Upper lobe of right lung (tissue), 1 donor: Measurements from ENCODE around the gene TYK2. TPM values are rescaled to one million over a fixed set of nuclear protein-coding genes. Genes with fewer than 3 reads are reported as not detected.

Source experiments
- ATAC-seq: fragments of 200-7000 bp; cut with Tn5 transposase; one replicate; pipeline ENCODE4 v1.9.1; 2020; ENCODE audit warnings: mild to moderate bottlenecking, moderate library complexity
- DNase-seq: peaks from one replicate; pipeline ENCODE4 v3.0.0-alpha.2; 2020
- H3K27ac ChIP-seq: fragments of 200-600 bp; one replicate; pipeline ENCODE4 v1.8.0; 2022
- H3K27me3 ChIP-seq: fragments of 200-600 bp; one replicate; pipeline ENCODE4 v1.8.0; 2022; ENCODE audit warnings: mild to moderate bottlenecking
- H3K36me3 ChIP-seq: fragments of 200-600 bp; one replicate; pipeline ENCODE4 v1.8.0; 2022
- H3K4me1 ChIP-seq: fragments of 200-600 bp; one replicate; pipeline ENCODE4 v1.8.0; 2022
- H3K4me3 ChIP-seq: fragments of 200-600 bp; one replicate; pipeline ENCODE4 v1.8.0; 2022; ENCODE audit warnings: mild to moderate bottlenecking
- H3K9me3 ChIP-seq: fragments of 200-600 bp; one replicate; pipeline ENCODE4 v1.8.0; 2022
- intact Hi-C: fragments of 100-400 bp; cut with DNase I; formaldehyde crosslinking; loops from one replicate; pipeline ENCODE4 v1.11.0; 2022
- total RNA-seq: library from RNA; stranded (reverse); fragmentation: NEBNext Ultra II Directional; extraction: Animal tissue kit (Norgen Biotek cat#: 25700); gene quantifications from one replicate; pipeline ENCODE4 v1.2.1, GENCODE V29; 2021
- TF ChIP-seq, protein P1 (sequence below): fragments of 200-600 bp; IDR thresholded peaks from one replicate; pipeline ENCODE4 v1.8.0; 2022; ENCODE audit warnings: antibody characterized with exemption
- donor health status: DM: no; HTN: yes; CAD: no; lungs with severe emphysema.

Gene TYK2
- total RNA-seq, 1 donor from 2014 or later, result 140 TPM

DNA sequence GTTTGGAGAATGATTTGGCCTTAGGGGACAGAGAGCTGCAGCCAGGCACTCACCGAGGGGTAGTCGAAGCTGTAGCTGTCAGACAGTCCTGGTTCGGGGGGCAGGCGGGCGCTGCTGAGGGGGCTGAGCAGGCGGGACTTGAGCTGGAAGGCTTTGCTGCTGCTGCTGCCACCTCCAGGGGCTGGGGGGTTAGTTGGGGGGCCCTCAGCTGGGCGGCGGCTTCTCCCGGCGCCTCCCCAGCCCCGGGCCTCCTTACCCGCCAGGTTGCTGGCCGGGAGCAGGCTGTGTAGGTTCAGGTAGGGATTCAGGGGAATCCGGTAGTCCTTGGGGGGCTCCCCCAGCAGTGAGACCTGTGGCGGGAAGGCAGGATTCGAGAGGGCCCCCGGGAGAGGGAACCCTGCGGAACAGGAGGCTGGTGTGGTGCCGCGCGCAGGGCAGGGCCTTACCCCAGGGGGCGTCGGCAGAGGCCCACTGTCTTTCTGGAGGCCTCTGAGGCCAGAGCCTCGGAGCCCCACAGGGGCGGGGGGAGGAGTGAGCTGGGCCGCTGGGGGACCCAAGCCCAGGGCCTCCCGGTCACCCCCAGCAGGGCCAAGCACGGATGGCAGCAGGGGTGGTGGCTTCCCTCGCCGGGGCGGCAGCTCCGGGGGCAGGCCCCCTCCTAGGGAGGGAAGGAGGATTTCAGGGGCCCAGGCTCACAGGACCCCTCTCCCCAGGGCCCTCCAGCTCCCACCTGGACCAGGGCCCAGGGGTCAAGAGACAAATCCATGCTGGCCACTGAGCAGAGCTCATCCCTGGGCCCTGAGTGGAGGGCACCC, 59.6 kb downstream of the TYK2 start:
- no peaks in the 10 kb centered on the region for H3K4me1 ChIP-seq
- no peak for ATAC-seq
- peaks cover 82% of the 10 kb centered on the region for H3K36me3 ChIP-seq
- intact Hi-C loops, result no loop called here
- TF ChIP-seq, protein P1, sequence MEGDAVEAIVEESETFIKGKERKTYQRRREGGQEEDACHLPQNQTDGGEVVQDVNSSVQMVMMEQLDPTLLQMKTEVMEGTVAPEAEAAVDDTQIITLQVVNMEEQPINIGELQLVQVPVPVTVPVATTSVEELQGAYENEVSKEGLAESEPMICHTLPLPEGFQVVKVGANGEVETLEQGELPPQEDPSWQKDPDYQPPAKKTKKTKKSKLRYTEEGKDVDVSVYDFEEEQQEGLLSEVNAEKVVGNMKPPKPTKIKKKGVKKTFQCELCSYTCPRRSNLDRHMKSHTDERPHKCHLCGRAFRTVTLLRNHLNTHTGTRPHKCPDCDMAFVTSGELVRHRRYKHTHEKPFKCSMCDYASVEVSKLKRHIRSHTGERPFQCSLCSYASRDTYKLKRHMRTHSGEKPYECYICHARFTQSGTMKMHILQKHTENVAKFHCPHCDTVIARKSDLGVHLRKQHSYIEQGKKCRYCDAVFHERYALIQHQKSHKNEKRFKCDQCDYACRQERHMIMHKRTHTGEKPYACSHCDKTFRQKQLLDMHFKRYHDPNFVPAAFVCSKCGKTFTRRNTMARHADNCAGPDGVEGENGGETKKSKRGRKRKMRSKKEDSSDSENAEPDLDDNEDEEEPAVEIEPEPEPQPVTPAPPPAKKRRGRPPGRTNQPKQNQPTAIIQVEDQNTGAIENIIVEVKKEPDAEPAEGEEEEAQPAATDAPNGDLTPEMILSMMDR, result no peak
- H3K9me3 ChIP-seq, result no peaks in the 10 kb centered on the region
- no peak for DNase-seq
- H3K27me3 ChIP-seq, result no peaks in the 10 kb centered on the region
- no peak overlapping the region for H3K4me3 ChIP-seq
- H3K27ac ChIP-seq, result no peak overlapping the region

DNA sequence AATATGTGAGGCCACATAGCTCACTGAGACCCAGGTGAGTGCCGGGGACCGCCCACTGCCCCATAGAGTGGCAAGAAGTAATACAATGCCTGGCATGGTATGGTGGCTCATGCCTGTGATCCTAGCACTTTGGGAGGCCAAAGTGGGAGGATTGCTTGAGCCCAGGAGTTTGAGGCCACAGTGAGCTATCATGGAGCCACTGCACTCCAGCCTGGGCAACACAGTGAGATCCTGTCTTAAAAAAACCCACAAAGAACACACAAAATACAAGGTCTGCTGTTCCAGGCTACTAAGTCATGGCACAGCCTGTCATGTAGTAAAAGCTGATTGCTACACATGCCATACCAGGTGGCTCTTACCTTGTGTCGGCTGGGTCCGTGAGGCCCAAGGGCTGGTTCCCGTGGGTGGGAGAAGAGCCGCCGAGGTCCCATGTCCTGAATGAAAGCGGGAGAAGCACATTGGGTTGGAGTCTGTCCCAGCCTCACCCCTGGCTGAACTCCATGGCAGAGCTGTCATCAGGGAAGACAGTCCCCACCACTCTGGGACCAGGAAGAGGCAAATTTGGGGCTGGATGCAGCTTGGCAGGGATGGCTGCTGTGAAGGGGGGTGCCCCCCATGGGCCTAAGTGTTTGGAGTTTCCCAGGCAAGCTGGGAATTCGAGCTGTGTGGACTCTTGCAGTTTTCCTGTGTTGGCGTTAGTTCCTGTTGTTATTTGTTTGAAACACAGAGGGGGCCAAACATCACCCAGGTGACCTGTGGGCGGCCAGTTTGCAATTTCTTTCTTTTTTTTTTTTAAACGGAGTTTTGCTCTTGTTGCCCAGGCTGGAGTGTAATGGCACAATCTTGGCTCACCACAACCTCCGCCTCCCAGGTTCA, 61.3 kb downstream of the TYK2 start:
- no peaks in the 10 kb centered on the region for H3K27me3 ChIP-seq
- no peak overlapping the region for H3K27ac ChIP-seq
- H3K4me1 ChIP-seq, result peaks cover 8% of the 10 kb centered on the region
- ATAC-seq (no peak), DNase-seq (no peak)
- H3K4me3 ChIP-seq, result no peak overlapping the region
- intact Hi-C loops, result no loop called here
- H3K9me3 ChIP-seq, result no peaks in the 10 kb centered on the region
- H3K36me3 ChIP-seq, result peaks cover 64% of the 10 kb centered on the region
- TF ChIP-seq, protein P1, result no peak

DNA sequence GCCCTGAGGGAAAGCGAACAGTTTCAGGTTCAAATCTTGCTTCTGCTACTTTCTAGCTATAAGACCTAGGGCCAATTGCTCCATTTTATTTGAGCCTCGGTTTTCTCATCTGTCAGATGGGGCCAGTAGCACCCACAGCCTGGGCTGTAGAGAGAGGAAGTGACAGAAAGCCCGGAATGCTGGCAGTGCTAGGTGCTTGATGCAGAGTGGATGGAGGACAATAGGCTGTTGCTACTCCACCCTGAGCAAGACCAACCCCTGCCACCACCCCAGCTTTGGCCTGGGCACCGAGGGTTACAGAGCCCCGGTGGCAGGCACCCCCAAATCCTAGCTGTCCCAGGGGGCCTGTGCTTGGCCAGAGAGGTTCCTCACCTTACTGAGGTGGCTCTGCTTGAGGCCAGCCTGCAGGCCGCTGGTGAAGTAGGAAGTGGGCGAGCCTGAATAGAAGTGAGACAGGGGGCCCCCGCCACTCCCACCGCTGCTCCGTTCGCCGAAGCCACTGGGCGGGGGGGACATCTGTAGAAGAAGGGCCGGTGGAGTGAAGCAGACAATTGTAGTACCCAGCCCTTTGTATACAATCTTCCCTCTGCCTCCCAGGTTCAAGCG, 62.4 kb downstream of the TYK2 start:
- no peak for DNase-seq
- Histone ChIP-seq H3K4me1 (peaks cover 8% of the 10 kb centered on the region), H3K27me3 (no peaks in the 10 kb centered on the region), H3K27ac (no peak overlapping the region), H3K9me3 (no peaks in the 10 kb centered on the region), H3K4me3 (no peak overlapping the region), H3K36me3 (peaks cover 54% of the 10 kb centered on the region)
- intact Hi-C loops, result no loop called here
- TF ChIP-seq, protein P1, result no peak
- no peak for ATAC-seq

DNA sequence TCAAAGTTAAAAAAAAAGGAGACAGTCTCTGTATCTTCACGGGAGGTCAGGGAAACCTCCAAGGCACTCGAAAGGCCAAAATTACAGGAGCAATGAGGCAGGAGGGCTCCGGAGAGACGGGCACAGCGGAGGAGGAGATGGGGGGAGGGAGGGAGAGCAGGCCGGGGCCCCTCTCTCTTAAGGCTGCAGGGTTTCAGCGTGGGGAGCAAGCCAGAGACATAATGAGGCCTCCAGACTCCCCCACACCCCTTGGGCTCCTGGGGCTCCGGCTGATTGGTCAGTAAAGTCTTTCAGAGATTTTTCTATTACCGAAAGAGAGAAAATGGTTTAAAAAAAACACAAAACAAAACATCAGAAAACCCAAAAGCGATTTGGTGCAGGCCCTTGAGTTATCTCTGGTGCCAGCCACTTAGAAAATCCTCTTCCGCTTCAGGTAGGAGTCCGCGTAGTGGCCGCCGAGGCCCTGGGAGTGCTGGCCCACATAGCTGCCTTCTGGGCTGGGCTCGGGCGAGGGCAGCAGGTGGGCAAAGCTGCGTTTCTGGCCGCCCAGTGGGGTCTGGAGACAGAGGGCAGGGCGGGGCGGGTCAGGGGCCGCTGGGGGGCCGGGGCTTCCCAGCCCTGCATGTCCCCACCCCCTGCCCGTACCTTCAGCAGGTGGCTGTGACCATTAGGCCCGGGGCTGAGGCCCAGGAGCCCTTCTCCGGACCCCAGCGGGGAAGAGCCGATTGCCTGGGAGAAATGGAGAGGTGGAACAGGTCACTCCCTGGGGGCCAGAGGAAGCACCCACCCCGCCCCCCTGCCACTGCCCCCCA, 63.1 kb downstream of the TYK2 start:
- Histone ChIP-seq H3K27me3 (no peaks in the 10 kb centered on the region), H3K9me3 (no peaks in the 10 kb centered on the region), H3K4me1 (peaks cover 8% of the 10 kb centered on the region), H3K27ac (no peak overlapping the region), H3K4me3 (no peak overlapping the region), H3K36me3 (peaks cover 47% of the 10 kb centered on the region)
- TF ChIP-seq, protein P1, result no peak
- intact Hi-C loops, result no loop called here
- ATAC-seq (no peak), DNase-seq (no peak)
